LNCAP (cell line): Measurements from ENCODE around the gene TRIAP1.

ENCODE experiments used
- CTCF ChIP-seq: fragments of 450-650 bp; IDR thresholded peaks from 2 replicates; pipeline ENCODE4 v1.5.1; 2017; ENCODE audit warnings: mild to moderate bottlenecking

TRIAP1 gene

GRCh38 chr12:120466560-120467315, 20.6 kb upstream of the TRIAP1 start:
- peak; percentile 68 for TF ChIP-seq CTCF

GRCh38 chr12:120465756-120466155, 19.6 kb upstream of the TRIAP1 start:
- TF ChIP-seq CTCF: no peak

GRCh38 chr12:120463712-120464111, 17.5 kb upstream of the TRIAP1 start:
- no peak for TF ChIP-seq CTCF

GRCh38 chr12:120462099-120462640, 16.0 kb upstream of the TRIAP1 start:
- TF ChIP-seq CTCF: no peak

- no peak for TF ChIP-seq CTCF
Measured at GRCh38 chr12:120460157-120460556, 14.0 kb upstream of the TRIAP1 start.

GRCh38 chr12:120457133-120457532, 10.9 kb upstream of the TRIAP1 start:
- peak; percentile 38 for TF ChIP-seq CTCF

- TF ChIP-seq CTCF: no peak
Measured at GRCh38 chr12:120455302-120455701, 9.1 kb upstream of the TRIAP1 start.
